ENCODE measurements around the gene EID1.
"Not testable (repeated sequence)": the region's sequence is repeated elsewhere in the genome, so short reads cannot be mapped to it uniquely, and the experiment has no call there.

EID1 gene

DNA sequence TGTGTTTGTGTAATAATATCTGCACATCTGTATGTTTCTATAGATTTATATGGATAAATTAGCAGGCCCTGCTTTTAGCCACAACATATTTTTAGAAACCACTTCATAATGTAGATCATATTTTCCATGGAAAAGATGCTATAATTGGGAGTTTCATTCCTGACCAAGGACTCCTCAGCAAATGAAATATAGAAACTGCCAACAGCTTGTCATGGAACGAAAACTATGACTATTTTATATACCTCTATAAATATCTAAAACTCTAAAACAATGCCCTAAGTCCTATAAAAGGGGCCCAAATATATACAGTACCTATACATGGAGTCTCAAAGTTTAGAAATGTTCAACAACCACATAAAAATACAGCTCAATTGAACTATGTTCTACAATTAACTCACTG, 27.9 kb downstream of the EID1 start:
- TF ChIP-seq, protein P1, sequence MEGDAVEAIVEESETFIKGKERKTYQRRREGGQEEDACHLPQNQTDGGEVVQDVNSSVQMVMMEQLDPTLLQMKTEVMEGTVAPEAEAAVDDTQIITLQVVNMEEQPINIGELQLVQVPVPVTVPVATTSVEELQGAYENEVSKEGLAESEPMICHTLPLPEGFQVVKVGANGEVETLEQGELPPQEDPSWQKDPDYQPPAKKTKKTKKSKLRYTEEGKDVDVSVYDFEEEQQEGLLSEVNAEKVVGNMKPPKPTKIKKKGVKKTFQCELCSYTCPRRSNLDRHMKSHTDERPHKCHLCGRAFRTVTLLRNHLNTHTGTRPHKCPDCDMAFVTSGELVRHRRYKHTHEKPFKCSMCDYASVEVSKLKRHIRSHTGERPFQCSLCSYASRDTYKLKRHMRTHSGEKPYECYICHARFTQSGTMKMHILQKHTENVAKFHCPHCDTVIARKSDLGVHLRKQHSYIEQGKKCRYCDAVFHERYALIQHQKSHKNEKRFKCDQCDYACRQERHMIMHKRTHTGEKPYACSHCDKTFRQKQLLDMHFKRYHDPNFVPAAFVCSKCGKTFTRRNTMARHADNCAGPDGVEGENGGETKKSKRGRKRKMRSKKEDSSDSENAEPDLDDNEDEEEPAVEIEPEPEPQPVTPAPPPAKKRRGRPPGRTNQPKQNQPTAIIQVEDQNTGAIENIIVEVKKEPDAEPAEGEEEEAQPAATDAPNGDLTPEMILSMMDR (IDR thresholded peaks at IDR 0.05; ENCODE audit: borderline replicate concordance, insufficient read depth, low read depth, low read length): no peak
- H3K4me3 ChIP-seq (ENCODE audit: low read depth, low read length): no peak overlapping the region

DNA sequence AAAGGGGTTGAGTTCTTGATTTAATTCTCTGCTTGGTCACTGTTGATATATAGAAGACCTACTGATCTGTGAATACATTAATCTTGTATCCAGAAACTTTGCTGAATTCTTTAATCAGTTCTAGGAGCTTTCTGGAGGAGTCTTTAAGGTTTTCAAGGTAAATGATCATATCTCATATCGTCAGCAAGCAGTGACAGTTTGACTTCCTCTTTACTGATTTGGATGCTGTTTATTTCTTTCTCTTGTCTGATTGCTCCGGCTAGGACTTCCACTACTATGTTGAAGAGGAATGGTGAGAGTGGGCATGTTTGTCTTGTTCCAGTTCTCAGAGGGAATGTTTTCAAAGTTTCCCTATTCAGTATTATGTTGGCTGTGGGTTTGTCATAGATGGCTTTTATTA, 31.4 kb downstream of the EID1 start:
- not testable (repeated sequence) for H3K4me3 ChIP-seq (ENCODE audit: low read depth, low read length)

DNA sequence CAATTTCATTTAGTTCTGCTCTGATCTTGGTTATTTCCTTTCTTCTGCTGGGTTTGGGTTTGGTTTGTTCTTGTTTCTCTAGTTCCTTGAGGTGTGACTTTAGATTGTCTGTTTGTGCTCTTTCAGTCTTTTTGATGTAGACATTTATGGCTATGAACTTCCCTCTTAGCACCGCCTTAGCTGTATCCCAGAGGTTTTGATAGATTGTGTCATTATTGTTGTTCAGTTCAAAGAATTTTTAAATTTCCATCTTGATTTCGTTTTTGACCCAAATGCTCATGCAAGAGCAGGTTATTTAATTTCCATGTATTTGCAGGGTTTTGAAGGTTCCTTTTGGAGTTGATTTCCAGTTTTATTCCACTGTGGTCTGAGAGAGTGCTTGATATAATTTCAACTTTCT, 32.6 kb downstream of the EID1 start:
- not testable (repeated sequence) for H3K4me3 ChIP-seq (ENCODE audit: low read depth, low read length)

DNA sequence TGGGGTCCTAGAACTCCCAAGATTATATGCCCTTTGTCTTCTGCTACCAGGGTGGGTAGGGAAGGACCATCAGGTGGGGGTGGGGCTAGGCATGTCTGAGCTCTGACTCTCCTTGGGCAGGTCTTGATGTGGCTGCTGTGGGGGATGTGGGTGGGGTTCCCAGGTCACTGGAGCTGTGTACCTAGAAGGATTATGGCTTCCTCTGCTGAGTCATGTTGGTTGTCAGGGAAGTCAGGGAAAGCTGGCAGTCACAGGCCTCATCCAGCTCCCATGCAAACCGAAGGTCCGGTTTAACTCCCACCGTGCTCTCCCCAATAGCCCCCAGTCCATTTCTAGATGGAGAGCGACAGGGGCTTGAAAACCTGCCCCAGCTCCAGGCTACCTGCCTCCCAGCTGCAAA, 35.2 kb downstream of the EID1 start:
- no peak overlapping the region for H3K4me3 ChIP-seq (ENCODE audit: low read depth, low read length)
- TF ChIP-seq, protein P1 (IDR thresholded peaks at IDR 0.05; ENCODE audit: borderline replicate concordance, insufficient read depth, low read depth, low read length): no peak

DNA sequence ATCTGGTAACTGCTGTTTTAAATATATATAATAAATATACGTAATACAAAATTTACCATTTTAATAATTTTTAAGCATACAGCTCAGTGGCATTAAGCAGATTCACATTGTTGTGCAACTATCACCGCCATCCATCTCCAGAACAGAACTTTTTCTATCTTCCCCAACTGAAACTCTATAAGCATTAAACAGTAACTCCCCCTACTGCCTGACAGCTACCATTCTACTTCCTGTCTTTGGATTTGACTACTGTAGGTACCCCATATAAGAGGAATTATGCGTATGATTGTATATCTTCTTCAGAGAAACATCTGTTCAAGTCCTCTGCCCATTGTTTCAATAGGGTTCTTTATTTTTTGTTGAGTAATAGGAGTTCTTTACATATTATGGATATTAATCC, 36.8 kb downstream of the EID1 start:
- TF ChIP-seq, protein P1 (IDR thresholded peaks at IDR 0.05; ENCODE audit: borderline replicate concordance, insufficient read depth, low read depth, low read length): no peak
- H3K4me3 ChIP-seq (ENCODE audit: low read depth, low read length): no peak overlapping the region

DNA sequence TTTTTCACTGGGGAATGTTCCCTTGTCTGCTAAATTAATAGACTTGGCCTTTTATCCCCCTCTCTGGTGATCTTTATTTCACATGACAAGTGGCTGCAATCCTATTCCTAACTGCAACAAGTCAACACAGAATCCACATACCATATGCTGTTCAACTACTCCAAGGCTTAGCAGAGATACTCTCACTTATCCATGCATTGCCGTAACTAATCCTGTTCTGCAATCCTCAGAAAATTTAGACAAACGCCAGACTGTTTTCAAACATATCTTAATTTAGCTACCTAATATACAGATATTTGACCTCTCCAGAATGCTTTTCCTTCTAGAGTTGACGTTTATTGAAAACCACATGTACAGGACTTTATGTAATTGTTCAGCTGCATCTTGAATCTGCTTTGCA, 37.9 kb downstream of the EID1 start:
- H3K4me3 ChIP-seq (ENCODE audit: low read depth, low read length): no peak overlapping the region
- TF ChIP-seq, protein P1 (IDR thresholded peaks at IDR 0.05; ENCODE audit: borderline replicate concordance, insufficient read depth, low read depth, low read length): no peak

DNA sequence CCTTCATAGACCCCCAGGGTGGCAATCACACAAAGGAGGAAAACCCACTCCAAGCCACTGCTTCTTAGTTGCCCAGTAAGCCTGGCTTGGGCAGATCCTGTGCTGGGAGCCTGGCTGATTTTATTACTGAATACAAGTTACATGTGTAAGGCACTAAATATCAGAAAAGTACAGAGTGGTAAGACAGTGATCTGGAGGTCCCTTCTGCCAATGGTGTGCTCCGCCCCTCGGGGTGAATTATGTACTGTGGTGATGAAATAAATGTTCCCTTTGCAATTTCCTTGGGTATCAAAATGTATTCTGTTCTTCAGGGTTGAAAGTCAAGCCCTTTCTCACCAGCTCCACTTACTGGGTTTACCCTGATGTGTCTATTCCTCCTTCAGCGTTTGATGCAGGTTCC, 38.8 kb downstream of the EID1 start:
- H3K4me3 ChIP-seq (ENCODE audit: low read depth, low read length): no peak overlapping the region
- TF ChIP-seq, protein P1 (IDR thresholded peaks at IDR 0.05; ENCODE audit: borderline replicate concordance, insufficient read depth, low read depth, low read length): no peak

DNA sequence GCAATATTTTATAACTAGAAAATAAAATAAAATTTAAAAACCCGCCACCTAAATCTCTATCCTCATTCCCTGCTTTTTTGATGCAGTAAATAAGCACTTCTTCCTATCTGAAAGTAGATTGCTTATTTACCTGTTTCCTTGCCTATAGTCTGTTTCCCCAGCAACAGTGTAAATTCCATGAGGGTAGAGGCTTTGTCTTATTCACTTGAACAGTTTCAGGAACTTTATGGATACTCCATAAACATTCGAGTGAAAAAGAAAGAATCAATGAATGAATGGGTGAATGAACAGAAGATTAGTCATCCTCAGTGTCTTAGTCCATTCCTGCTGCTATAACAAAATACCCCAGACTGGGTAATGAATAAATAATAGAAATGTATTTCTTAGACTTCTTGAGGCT, 44.1 kb downstream of the EID1 start:
- TF ChIP-seq, protein P1 (IDR thresholded peaks at IDR 0.05; ENCODE audit: borderline replicate concordance, insufficient read depth, low read depth, low read length): no peak
- no peak overlapping the region for H3K4me3 ChIP-seq (ENCODE audit: low read depth, low read length)

Measured in GM12875 (cell line).